Panc1 (cell line): Measurements from ENCODE around the gene CDH13. TPM values are rescaled to one million over a fixed set of nuclear protein-coding genes. Genes with fewer than 3 reads are reported as not detected.

Source experiments
- ATAC-seq: fragments of 200-7000 bp; cut with Tn5 transposase; 2 replicates; pipeline ENCODE4 v1.9.1; 2020; ENCODE audit warnings: mild to moderate bottlenecking, moderate library complexity
- BruUV-seq: library from RNA; stranded (reverse); fragments of 400-500 nt; replicated peaks from 2 replicates; lab custom pipeline; 2021; lab: Mats Ljungman, UMichigan
- CTCF ChIA-PET: fragments of 300-600 bp; sonication (Branson Sonifier 250); formaldehyde crosslinking; loops from one replicate; lab custom pipeline; 2022; ENCODE audit warnings: antibody characterized with exemption; lab: Charles Lee
- POLR2A ChIA-PET: fragments of 300-600 bp; sonication (Branson Sonifier 250); formaldehyde crosslinking; loops from one replicate; lab custom pipeline; 2022; ENCODE audit warnings: antibody characterized with exemption; lab: Charles Lee
- DNase-seq: peaks from one replicate; pipeline ENCODE4 v3.0.0-alpha.2; 2010; ENCODE audit warnings: low read depth, low spot score
- H3K27ac ChIP-seq: 2 replicates; pipeline ENCODE4 v1.5.1; 2011; ENCODE audit warnings: mild to moderate bottlenecking, low read length, inconsistent platforms
- H3K27me3 ChIP-seq: fragments of 200-500 bp; sonication (Bioruptor generic); 2 replicates; pipeline ENCODE4 v1.6.0; 2014; ENCODE audit warnings: low read length, inconsistent platforms; ENCODE audit not compliant: control insufficient read depth, insufficient read depth
- H3K36me3 ChIP-seq: fragments of 200-500 bp; sonication (Bioruptor generic); 2 replicates; pipeline ENCODE4 v1.5.1; 2014; ENCODE audit warnings: inconsistent platforms, mild to moderate bottlenecking, low read length, moderate library complexity; ENCODE audit not compliant: control insufficient read depth, insufficient read depth
- H3K4me1 ChIP-seq: 2 replicates; pipeline ENCODE4 v1.5.1; 2011; ENCODE audit warnings: inconsistent platforms, mild to moderate bottlenecking, low read length, moderate library complexity; ENCODE audit not compliant: control insufficient read depth, insufficient read depth
- H3K4me3 ChIP-seq, 2 experiments: 2 replicates each; pipeline ENCODE4 v1.5.1; 2011 to 2012; ENCODE audit warnings: low read depth in 2 of 2, low read length in 2 of 2, mild to moderate bottlenecking in 2 of 2, inconsistent platforms in 1 of 2, moderate library complexity in 1 of 2
- H3K9me3 ChIP-seq: fragments of 200-500 bp; sonication (Bioruptor generic); 2 replicates; pipeline ENCODE4 v1.5.1; 2014; ENCODE audit warnings: low read depth, mild to moderate bottlenecking, inconsistent platforms, low read length, moderate library complexity; ENCODE audit not compliant: control insufficient read depth, insufficient read depth
- POLR2AphosphoS5 ChIP-seq: IDR thresholded peaks from 2 replicates; pipeline ENCODE4 v1.6.1; 2012; ENCODE audit warnings: mild to moderate bottlenecking, low read depth, low read length, moderate library complexity
- REST ChIP-seq, 2 experiments: IDR thresholded peaks; 2 replicates each; pipeline ENCODE4 v1.6.1; 2011 to 2012; ENCODE audit warnings: low read depth in 2 of 2, control low read depth in 1 of 2, low read length in 1 of 2, mild to moderate bottlenecking in 1 of 2, moderate library complexity in 1 of 2; ENCODE audit not compliant: insufficient read depth in 1 of 2
- SIN3A ChIP-seq: IDR thresholded peaks from 2 replicates; pipeline ENCODE4 v1.6.1; 2012; ENCODE audit warnings: low read depth, mild to moderate bottlenecking, low read length, moderate library complexity, borderline replicate concordance; ENCODE audit not compliant: insufficient read depth
- TCF7L2 ChIP-seq: IDR thresholded peaks from 2 replicates; pipeline ENCODE4 v1.6.1; 2011; ENCODE audit warnings: mild to moderate bottlenecking, low read depth, low read length, inconsistent platforms
- in situ Hi-C: cut with HindIII; loops from 2 replicates; pipeline ENCODE4 v1.10.0; 2016; ENCODE audit warnings: low sequenced_read_pairs, low pct_unique_long_range_greater_than_20kb
- intact Hi-C: fragments of 100-400 bp; cut with micrococcal nuclease; formaldehyde crosslinking; loops from one replicate; pipeline ENCODE4 v1.10.0; 2022; ENCODE audit not compliant: unreplicated experiment
- total RNA-seq: library from RNA; stranded (reverse); gene quantifications from one replicate; pipeline ENCODE4 v1.2.1, GENCODE V29; 2021; ENCODE audit not compliant: unreplicated experiment
- TF ChIP-seq, protein P1 (sequence below): fragments of 450-650 bp; IDR thresholded peaks from 2 replicates; pipeline ENCODE4 v1.5.1; 2017; ENCODE audit warnings: mild to moderate bottlenecking

Gene CDH13
- total RNA-seq, 1 experiment from 2014 or later: not detected

DNA sequence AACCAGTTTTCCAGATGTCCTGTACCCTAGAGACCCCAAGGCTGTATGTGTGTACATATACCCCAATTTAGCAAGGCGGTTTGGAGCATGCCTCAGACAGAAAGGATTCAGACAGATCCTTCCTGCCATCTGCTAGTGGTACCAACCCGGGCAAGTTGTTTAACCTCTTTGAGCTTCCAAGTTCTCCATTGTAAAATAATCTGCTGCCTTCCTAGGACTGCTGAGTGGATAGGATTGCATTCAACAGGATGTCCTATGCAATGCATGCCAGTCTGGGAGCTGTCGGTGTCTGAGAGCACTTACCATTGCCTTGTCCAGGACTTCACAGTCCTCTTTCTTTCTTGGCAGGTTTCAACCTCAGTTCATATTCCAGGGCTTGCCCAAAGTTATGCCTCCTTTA, 1.9 kb downstream of the CDH13 start:
- no peaks in the 10 kb centered on the region for H3K9me3 ChIP-seq
- POLR2A ChIA-PET: no interaction called here
- intact Hi-C loops: no loop called here
- CTCF ChIA-PET: no interaction called here
- no peaks in the 10 kb centered on the region for H3K36me3 ChIP-seq
- H3K4me1 ChIP-seq: no peaks in the 10 kb centered on the region
- DNase-seq: no peak
- no peak overlapping the region for H3K27ac ChIP-seq
- H3K4me3 ChIP-seq: no peak overlapping the region
- in situ Hi-C loops: no loop called here
- no peak for ATAC-seq
- BruUV-seq: no TSS peak
- TF ChIP-seq, protein P1, sequence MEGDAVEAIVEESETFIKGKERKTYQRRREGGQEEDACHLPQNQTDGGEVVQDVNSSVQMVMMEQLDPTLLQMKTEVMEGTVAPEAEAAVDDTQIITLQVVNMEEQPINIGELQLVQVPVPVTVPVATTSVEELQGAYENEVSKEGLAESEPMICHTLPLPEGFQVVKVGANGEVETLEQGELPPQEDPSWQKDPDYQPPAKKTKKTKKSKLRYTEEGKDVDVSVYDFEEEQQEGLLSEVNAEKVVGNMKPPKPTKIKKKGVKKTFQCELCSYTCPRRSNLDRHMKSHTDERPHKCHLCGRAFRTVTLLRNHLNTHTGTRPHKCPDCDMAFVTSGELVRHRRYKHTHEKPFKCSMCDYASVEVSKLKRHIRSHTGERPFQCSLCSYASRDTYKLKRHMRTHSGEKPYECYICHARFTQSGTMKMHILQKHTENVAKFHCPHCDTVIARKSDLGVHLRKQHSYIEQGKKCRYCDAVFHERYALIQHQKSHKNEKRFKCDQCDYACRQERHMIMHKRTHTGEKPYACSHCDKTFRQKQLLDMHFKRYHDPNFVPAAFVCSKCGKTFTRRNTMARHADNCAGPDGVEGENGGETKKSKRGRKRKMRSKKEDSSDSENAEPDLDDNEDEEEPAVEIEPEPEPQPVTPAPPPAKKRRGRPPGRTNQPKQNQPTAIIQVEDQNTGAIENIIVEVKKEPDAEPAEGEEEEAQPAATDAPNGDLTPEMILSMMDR: no peak
- TF ChIP-seq POLR2AphosphoS5: no peak
- no peak for TF ChIP-seq TCF7L2
- no peak for TF ChIP-seq REST (IDR thresholded peaks at IDR 0.05; ENCODE audit: insufficient read depth in 1 of 2, low read depth in 2 of 2, low read length in 1 of 2)
- no peak for TF ChIP-seq SIN3A
- H3K27me3 ChIP-seq: peaks cover 4% of the 10 kb centered on the region; the same call in 1 of the 2 replicates

GRCh38 chr16:82629441-82630027, 2.8 kb downstream of the CDH13 start:
- POLR2A ChIA-PET: no interaction called here
- DNase-seq (no peak), ATAC-seq (no peak)
- CTCF ChIA-PET: no interaction called here
- Histone ChIP-seq H3K4me1 (no peaks in the 10 kb centered on the region), H3K27me3 (peaks cover 4% of the 10 kb centered on the region; the same call in 1 of the 2 replicates), H3K27ac (no peak overlapping the region), H3K4me3 (no peak overlapping the region), H3K9me3 (no peaks in the 10 kb centered on the region), H3K36me3 (no peaks in the 10 kb centered on the region)
- in situ Hi-C loops: no loop called here
- BruUV-seq: no TSS peak
- no peak for TF ChIP-seq TCF7L2
- no peak for TF ChIP-seq SIN3A
- intact Hi-C loops: loop anchor here (10.0 kb wide), 1 partner anchor 365 kb away; no protein-coding TSS in a partner anchor

GRCh38 chr16:82630219-82630618, 3.5 kb downstream of the CDH13 start:
- no peak overlapping the region for H3K4me3 ChIP-seq
- in situ Hi-C loops: no loop called here
- DNase-seq: no peak
- no TSS peak for BruUV-seq
- CTCF ChIA-PET: no interaction called here
- POLR2A ChIA-PET: no interaction called here
- intact Hi-C loops: loop anchor here (10.0 kb wide), 1 partner anchor 365 kb away; no protein-coding TSS in a partner anchor
- H3K4me1 ChIP-seq: no peaks in the 10 kb centered on the region
- no peak overlapping the region for H3K27ac ChIP-seq
- TF ChIP-seq, protein P1: no peak
- TF ChIP-seq POLR2AphosphoS5 (no peak), TCF7L2 (no peak), REST (IDR thresholded peaks at IDR 0.05; ENCODE audit: insufficient read depth in 1 of 2, low read depth in 2 of 2, low read length in 1 of 2) (no peak), SIN3A (no peak)
- H3K9me3 ChIP-seq: no peaks in the 10 kb centered on the region
- ATAC-seq: no peak
- H3K36me3 ChIP-seq: no peaks in the 10 kb centered on the region
- peaks cover 4% of the 10 kb centered on the region; the same call in 1 of the 2 replicates for H3K27me3 ChIP-seq
